SK-N-SH treated with all-trans-retinoic acid at 6 μM for 48 hours (cell line): Measurements from ENCODE around the gene SLC2A14.
A peak's percentile ranks its signal among the peaks of the same experiment; 100 is the strongest.
"Not testable (repeated sequence)": the region's sequence is repeated elsewhere in the genome, so short reads cannot be mapped to it uniquely, and the experiment has no call there.

Source experiments
- ATAC-seq: fragments of 200-7000 bp; cut with Tn5 transposase; 3 replicates; pipeline ENCODE4 v1.9.1; 2020; ENCODE audit warnings: mild to moderate bottlenecking, moderate library complexity
- ARNTL ChIP-seq: fragments of 450-650 bp; formaldehyde crosslinking; IDR thresholded peaks from 2 replicates; pipeline ENCODE4 v1.5.0; 2020; ENCODE audit warnings: low read depth, mild to moderate bottlenecking, moderate library complexity, borderline replicate concordance
- BACH2 ChIP-seq: fragments of 250-450 bp; sonication (Bioruptor Pico); IDR thresholded peaks from 2 replicates; pipeline ENCODE4 v1.9.0; 2021; ENCODE audit warnings: mild to moderate bottlenecking, borderline replicate concordance
- CSDC2 ChIP-seq: fragments of 250-450 bp; sonication (Bioruptor Pico); IDR thresholded peaks from 2 replicates; pipeline ENCODE4 v1.5.0; 2020; ENCODE audit warnings: mild to moderate bottlenecking, moderate library complexity
- CSRNP3 ChIP-seq: fragments of 250-450 bp; sonication (Bioruptor Pico); IDR thresholded peaks from 2 replicates; pipeline ENCODE4 v1.5.1; 2021; ENCODE audit warnings: mild to moderate bottlenecking, moderate library complexity
- ESRRG ChIP-seq: fragments of 250-450 bp; sonication (Bioruptor Pico); IDR thresholded peaks from 2 replicates; pipeline ENCODE4 v1.6.1; 2021; ENCODE audit warnings: mild to moderate bottlenecking
- ISL1 ChIP-seq: fragments of 250-450 bp; sonication (Bioruptor Pico); IDR thresholded peaks from 2 replicates; pipeline ENCODE4 v2.1.2; 2022; ENCODE audit warnings: mild to moderate bottlenecking, moderate library complexity
- OSR1 ChIP-seq: fragments of 250-450 bp; sonication (Bioruptor Pico); IDR thresholded peaks from 2 replicates; pipeline ENCODE4 v1.8.0; 2022; ENCODE audit warnings: moderate library complexity, mild to moderate bottlenecking, inconsistent platforms
- RARB ChIP-seq: fragments of 250-450 bp; sonication (Bioruptor Pico); IDR thresholded peaks from 2 replicates; pipeline ENCODE4 v1.8.0; 2021; ENCODE audit warnings: mild to moderate bottlenecking, moderate library complexity
- SNAI2 ChIP-seq: fragments of 250-450 bp; sonication (Bioruptor Pico); IDR thresholded peaks from 2 replicates; pipeline ENCODE4 v1.5.0; 2020; ENCODE audit warnings: mild to moderate bottlenecking, moderate library complexity
- TCF4 ChIP-seq: fragments of 250-450 bp; sonication (Bioruptor Pico); IDR thresholded peaks from 2 replicates; pipeline ENCODE4 v1.8.0; 2021; ENCODE audit warnings: mild to moderate bottlenecking, moderate library complexity, borderline replicate concordance
- ZC3H10 ChIP-seq: fragments of 250-450 bp; sonication (Bioruptor Pico); IDR thresholded peaks from 2 replicates; pipeline ENCODE4 v1.5.1; 2021; ENCODE audit warnings: mild to moderate bottlenecking, moderate library complexity
- ZFP3 ChIP-seq: fragments of 250-450 bp; sonication (Bioruptor Pico); IDR thresholded peaks from 2 replicates; pipeline ENCODE4 v1.5.0; 2020; ENCODE audit warnings: mild to moderate bottlenecking, moderate library complexity
- ZFP30 ChIP-seq: fragments of 450-650 bp; formaldehyde crosslinking; IDR thresholded peaks from 2 replicates; pipeline ENCODE4 v1.5.0; 2022; ENCODE audit warnings: mild to moderate bottlenecking, moderate library complexity
- ZNF8 ChIP-seq: fragments of 450-650 bp; formaldehyde crosslinking; IDR thresholded peaks from 2 replicates; pipeline ENCODE4 v1.5.0; 2020; ENCODE audit warnings: mild to moderate bottlenecking, moderate library complexity
- TF ChIP-seq, protein P1 (sequence below): fragments of 250-450 bp; sonication (Bioruptor Pico); IDR thresholded peaks from 2 replicates; pipeline ENCODE4 v1.8.0; 2020; ENCODE audit warnings: mild to moderate bottlenecking, moderate library complexity, borderline replicate concordance
- TF ChIP-seq, protein P2 (sequence below): fragments of 250-450 bp; sonication (Bioruptor Pico); IDR thresholded peaks from 2 replicates; pipeline ENCODE4 v1.8.0; 2021; ENCODE audit warnings: low read depth, mild to moderate bottlenecking, moderate library complexity, borderline replicate concordance
- TF ChIP-seq, protein P3 (sequence below): fragments of 250-450 bp; sonication (Bioruptor Pico); IDR thresholded peaks from 2 replicates; pipeline ENCODE4 v1.5.0; 2020; ENCODE audit warnings: mild to moderate bottlenecking, moderate library complexity

The SLC2A14 gene

DNA sequence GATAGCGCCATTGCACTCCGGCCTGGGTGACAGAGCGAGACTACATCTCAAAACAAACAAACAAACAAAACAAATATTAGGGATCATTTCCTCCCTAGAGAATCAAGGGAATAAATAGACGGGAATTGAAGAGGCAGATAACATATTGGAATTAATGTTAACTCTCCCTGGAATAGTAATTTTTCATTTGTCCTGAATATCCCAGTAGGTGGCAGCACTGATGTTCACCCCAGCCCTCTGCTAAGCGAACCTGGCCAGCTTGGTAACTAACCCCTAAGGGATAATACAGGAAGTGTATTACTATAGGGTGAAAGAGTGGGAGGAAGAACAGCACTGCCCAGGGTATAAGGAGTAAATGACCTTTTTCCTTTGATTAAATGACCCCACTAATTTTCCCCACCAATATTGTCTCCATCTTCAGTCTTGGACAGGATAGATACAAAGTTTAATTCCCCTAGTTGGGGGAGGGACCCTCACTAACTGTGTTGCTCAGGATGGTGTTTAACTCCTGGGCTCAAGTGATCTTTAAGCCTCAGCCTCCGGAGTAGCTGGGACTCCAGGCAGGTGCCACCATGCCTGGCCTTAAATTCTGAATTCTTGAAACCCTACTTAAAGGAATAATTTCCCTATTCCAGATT is 40.5 kb downstream of the SLC2A14 start:
- ATAC-seq: peak; percentile 97
- TF ChIP-seq, protein P1, sequence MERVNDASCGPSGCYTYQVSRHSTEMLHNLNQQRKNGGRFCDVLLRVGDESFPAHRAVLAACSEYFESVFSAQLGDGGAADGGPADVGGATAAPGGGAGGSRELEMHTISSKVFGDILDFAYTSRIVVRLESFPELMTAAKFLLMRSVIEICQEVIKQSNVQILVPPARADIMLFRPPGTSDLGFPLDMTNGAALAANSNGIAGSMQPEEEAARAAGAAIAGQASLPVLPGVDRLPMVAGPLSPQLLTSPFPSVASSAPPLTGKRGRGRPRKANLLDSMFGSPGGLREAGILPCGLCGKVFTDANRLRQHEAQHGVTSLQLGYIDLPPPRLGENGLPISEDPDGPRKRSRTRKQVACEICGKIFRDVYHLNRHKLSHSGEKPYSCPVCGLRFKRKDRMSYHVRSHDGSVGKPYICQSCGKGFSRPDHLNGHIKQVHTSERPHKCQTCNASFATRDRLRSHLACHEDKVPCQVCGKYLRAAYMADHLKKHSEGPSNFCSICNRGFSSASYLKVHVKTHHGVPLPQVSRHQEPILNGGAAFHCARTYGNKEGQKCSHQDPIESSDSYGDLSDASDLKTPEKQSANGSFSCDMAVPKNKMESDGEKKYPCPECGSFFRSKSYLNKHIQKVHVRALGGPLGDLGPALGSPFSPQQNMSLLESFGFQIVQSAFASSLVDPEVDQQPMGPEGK (CRISPR knock-in tag): no peak
- TF ChIP-seq ISL1 (CRISPR knock-in tag): no peak
- TF ChIP-seq, protein P2, sequence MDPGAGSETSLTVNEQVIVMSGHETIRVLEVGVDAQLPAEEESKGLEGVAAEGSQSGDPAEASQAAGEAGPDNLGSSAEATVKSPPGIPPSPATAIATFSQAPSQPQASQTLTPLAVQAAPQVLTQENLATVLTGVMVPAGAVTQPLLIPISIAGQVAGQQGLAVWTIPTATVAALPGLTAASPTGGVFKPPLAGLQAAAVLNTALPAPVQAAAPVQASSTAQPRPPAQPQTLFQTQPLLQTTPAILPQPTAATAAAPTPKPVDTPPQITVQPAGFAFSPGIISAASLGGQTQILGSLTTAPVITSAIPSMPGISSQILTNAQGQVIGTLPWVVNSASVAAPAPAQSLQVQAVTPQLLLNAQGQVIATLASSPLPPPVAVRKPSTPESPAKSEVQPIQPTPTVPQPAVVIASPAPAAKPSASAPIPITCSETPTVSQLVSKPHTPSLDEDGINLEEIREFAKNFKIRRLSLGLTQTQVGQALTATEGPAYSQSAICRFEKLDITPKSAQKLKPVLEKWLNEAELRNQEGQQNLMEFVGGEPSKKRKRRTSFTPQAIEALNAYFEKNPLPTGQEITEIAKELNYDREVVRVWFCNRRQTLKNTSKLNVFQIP (CRISPR knock-in tag): no peak
- no peak for TF ChIP-seq TCF4 (CRISPR knock-in tag)
- no peak for TF ChIP-seq ZFP3 (CRISPR knock-in tag)
- TF ChIP-seq ZNF8 (CRISPR knock-in tag): no peak
- no peak for TF ChIP-seq RARB (CRISPR knock-in tag)
- no peak for TF ChIP-seq CSDC2 (CRISPR knock-in tag)
- TF ChIP-seq ZFP30 (CRISPR knock-in tag): no peak
- TF ChIP-seq SNAI2 (CRISPR knock-in tag): no peak
- no peak for TF ChIP-seq CSRNP3 (CRISPR knock-in tag)

- ATAC-seq: not testable (repeated sequence)
Measured at GRCh38 chr12:7829737-7830136, 43.0 kb downstream of the SLC2A14 start.

DNA sequence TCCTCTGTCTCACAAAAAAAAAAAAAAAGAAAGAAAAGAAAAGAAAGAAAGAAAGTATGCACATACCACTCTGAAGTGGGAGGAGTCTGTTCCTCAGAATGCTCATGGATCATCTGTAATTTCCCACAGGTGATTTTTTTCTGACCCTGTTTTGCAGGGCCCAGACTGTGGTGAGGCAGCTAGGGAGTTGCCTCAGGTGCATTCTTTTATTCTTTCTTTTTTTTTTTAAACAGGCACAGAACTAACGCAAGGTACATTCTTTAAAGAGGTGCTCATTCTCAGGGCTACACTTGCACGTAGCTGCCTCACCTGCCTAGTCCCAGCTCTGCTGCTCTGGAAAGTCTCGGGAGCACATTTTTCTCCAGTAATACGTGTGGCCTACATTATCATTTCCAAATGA is 47.0 kb downstream of the SLC2A14 start:
- not testable (repeated sequence) for ATAC-seq

GRCh38 chr12:7806863-7807487 is 65.7 kb downstream of the SLC2A14 start:
- peak; percentile 98 for ATAC-seq

DNA sequence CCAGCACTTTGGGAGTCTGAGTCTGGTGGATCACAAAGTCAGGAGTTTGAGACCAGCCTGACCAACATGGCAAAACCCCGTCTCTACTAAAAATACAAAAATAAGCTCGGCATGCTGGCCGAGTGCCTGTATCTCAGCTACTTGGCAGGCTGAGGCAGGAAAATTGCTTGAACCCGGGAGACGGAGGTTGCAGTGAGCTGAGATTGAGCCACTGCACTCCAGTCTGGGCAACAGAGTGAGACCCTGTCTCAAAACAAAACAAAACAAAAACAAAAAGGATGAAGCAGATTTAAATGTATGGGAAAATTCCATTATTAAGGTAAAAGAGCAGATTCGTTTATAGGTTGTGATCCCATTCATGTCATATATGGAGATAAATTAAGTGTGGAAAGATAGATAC is 66.4 kb downstream of the SLC2A14 start:
- ATAC-seq: not testable (repeated sequence)

More at GRCh38 chr12:7806863-7807487, 65.7 kb downstream of the SLC2A14 start:
- no peak for TF ChIP-seq BACH2 (CRISPR knock-in tag)
- no peak for TF ChIP-seq CSDC2 (CRISPR knock-in tag)
- TF ChIP-seq TCF4 (CRISPR knock-in tag): no peak
- TF ChIP-seq OSR1 (CRISPR knock-in tag): no peak
- TF ChIP-seq ZC3H10 (CRISPR knock-in tag): no peak
- TF ChIP-seq, protein P1 (CRISPR knock-in tag): no peak
- no peak for TF ChIP-seq RARB (CRISPR knock-in tag)
- no peak for TF ChIP-seq ESRRG
- TF ChIP-seq ARNTL: no peak
- TF ChIP-seq, protein P3, sequence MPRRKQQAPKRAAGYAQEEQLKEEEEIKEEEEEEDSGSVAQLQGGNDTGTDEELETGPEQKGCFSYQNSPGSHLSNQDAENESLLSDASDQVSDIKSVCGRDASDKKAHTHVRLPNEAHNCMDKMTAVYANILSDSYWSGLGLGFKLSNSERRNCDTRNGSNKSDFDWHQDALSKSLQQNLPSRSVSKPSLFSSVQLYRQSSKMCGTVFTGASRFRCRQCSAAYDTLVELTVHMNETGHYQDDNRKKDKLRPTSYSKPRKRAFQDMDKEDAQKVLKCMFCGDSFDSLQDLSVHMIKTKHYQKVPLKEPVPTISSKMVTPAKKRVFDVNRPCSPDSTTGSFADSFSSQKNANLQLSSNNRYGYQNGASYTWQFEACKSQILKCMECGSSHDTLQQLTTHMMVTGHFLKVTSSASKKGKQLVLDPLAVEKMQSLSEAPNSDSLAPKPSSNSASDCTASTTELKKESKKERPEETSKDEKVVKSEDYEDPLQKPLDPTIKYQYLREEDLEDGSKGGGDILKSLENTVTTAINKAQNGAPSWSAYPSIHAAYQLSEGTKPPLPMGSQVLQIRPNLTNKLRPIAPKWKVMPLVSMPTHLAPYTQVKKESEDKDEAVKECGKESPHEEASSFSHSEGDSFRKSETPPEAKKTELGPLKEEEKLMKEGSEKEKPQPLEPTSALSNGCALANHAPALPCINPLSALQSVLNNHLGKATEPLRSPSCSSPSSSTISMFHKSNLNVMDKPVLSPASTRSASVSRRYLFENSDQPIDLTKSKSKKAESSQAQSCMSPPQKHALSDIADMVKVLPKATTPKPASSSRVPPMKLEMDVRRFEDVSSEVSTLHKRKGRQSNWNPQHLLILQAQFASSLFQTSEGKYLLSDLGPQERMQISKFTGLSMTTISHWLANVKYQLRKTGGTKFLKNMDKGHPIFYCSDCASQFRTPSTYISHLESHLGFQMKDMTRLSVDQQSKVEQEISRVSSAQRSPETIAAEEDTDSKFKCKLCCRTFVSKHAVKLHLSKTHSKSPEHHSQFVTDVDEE (CRISPR knock-in tag): no peak
